NCI-H524 treated with DMSO at 0.1 percent for 48 hours (cell line): ENCODE results near the gene OTUD7B.
"Not testable (repeated sequence)": the region's sequence is repeated elsewhere in the genome, so short reads cannot be mapped to it uniquely, and the experiment has no call there.

ENCODE experiments used
- DNase-seq: peaks from one replicate; lab custom pipeline; 2025; lab: John Stamatoyannopoulos, UW

The OTUD7B gene

DNA sequence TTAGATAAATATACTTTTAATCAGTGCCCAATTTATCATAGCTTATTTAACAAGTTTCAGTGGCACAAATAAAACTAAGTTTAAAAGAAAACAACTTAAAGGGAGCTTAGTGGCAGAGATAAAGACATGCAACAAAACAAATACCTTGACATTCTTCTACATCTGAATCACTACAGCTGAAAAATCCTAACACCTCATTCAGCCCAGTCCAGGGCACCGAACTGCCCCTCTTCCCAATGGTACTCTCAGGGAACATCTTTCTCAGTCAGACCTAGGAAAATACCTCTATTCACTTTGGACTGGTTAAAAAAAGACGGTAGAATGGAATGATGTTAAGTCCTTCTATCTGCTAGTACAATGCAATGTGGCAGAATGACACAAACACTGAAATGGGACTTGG is 8.3 kb downstream of the OTUD7B start:
- no peak for DNase-seq

DNA sequence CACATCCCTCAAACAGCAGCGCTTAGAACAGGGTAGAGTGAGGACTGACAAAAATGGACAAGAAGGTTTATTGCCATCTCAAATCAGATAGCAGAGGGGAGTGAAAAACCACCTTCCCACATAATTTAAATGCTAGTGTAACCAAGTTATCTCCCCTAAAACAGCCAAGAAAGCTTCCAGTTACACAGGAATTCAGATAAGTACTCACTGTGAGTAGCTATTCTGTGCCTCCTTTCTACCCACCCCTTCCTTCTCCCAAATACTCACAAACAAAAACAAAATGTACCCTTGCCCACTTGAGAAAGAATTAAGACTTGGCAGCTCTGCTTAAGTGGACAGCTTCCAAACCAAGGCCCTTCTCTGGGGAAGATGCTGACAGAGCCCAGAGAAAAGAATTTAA is 9.1 kb downstream of the OTUD7B start:
- no peak for DNase-seq

DNA sequence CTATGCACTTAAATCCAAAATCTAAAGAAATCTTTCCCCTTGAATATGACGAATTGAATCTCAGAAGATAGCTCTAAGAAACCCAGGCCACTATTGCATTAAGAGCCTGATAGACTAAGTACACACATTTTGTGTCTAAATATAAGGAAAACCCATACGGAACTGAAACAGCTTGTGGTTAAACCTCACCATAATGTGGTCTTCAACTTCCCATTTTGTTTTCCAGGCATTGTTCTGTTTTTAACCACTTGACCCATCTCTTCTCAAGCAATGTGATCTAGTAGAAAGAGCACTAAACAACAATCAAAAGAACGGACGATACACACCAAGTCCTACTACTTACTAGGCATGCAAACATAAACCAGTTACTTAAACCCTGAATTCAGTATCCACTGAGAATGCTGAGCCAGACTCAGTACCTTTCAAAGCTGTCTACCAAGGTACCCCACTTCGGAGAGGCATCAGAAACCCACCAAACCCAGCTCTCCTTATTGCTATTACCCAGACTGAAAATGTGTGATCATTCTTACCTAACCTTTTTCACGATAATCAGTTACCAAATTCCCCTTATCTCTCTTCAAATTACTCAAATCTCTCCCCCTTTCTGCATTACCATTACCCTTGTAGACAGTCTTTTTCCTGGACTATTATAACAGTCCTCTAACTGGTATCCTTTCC is 12.8 kb downstream of the OTUD7B start:
- DNase-seq: no peak

DNA sequence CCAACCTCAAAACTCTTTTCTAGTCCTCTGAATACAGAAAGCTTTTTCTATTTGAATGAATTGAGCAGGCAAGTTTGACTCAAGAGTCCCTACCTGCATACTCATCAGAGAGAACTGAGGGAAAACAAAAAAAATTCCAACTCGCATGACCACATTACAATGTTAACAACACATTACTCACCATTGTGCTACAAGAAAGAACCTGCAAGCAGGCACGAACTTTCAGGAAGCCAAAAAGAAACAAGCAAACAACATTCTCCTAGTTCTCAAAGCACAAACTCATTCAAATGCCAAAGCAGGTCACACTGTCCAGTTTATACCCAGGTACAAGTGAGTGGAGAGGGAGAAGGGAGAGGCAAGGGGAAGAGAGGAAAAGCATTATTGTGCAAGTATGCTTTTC is 14.6 kb downstream of the OTUD7B start:
- DNase-seq: no peak

DNA sequence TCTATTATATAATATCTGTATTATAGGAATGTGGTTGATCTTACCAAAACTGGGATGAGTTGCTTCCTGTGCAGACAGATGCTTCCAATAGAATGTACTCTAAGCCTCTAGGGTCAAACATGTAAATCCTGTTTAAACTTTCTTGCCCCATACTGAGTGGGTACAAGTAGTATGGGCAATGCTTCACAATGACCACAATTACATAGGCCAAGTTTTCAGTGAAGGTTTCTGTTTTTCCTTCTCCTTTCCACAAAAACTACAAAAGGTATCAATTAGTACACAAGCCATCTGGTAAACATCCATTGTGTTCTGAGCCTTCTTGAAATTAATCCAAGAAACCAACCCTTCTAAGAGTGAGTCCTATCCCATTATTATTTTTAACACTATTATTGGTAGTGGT is 16.8 kb downstream of the OTUD7B start:
- DNase-seq: no peak

DNA sequence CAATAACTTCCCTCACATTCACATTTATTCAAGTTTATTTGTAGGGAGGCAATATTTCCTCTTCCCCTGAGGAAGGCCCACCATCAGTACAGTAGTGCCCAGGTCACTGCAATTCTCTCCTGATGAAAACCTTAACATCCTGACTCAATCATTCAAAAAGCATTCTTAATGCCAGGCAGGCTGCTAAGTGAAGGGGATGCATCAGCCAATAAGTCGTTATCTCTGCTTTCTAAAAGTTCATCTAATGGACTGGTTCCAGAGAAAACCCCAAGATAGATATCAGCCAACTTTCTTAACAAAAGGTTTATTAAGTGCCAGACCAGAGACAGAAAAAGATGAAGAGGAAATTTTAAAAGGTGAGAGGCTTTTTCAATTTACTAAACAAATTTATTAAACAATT is 17.3 kb downstream of the OTUD7B start:
- no peak for DNase-seq

DNA sequence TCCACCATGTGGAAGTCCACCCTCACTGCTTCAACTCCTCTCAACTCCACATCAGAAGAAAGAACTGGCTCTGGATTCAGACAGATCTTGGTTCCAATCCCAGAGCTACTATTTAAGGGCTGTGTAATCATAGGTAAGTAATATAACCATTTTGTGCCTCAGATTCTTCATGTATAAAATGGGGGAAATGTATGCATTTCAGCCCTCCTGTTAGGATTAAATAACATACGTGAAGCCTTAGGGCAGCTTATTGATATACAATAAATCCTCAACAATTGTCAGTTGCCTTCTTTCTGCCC is 23.3 kb downstream of the OTUD7B start:
- DNase-seq: no peak

DNA sequence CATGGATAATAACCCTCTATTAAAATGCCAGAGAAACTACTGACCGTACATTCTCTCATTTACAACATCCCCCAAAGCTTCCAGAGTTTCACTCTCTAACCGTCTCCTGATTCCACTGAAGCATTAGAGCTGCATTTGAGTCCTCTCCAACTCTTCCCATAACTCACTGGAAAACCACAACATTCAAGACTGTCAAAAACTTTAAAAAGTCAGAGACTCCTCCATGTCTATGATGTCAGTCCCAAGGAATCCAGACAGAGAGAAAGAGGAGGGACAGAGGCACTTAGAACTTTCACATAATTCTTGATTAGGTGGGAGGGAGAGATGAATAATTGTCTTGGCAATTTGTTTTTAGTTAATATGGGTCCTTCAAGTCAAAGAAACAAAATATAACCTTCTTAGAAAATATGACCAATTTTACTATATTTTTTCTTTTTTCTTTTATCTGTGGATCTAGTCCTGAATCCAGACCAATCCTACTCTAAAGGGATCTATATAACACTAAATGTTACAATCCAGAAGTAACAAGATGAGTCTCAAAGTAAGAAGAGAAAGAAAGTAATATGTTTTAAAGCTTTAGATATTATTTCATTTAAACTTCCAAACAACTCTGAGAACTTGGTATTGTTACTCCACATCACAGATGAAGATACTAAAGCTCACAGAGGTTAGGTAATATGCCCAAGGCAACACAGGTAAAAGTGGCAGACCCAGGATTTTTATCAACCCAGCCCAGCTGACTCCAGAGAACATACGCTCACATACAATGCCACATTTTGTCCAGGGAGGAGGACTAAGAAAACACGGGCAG is 23.8 kb downstream of the OTUD7B start:
- no peak for DNase-seq

DNA sequence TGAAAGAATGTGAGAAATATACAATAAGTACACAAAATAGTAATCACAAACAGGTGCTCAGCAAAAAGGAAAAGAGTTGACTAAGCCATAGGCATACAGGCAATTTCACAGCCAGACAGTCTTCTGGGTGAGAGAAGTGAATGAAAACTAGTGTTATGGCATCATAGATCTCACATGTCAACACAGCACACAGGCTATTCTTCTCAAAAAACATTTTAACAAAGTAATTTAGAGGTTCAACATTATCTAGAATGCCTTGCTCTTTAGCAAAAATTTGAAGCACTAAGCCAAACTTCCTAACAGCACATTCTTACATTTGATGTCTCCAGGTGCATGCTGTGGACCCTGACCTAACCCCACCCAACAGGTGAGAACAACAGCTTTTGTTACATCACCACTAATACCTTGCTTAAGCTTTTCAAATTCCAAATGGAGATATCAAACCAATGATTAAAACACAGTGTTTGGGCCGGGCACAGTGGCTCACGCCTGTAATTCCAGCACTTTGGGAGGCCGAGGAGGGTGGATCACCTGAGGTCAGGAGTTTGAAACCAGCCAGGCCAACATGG is 30.5 kb downstream of the OTUD7B start:
- no peak for DNase-seq

DNA sequence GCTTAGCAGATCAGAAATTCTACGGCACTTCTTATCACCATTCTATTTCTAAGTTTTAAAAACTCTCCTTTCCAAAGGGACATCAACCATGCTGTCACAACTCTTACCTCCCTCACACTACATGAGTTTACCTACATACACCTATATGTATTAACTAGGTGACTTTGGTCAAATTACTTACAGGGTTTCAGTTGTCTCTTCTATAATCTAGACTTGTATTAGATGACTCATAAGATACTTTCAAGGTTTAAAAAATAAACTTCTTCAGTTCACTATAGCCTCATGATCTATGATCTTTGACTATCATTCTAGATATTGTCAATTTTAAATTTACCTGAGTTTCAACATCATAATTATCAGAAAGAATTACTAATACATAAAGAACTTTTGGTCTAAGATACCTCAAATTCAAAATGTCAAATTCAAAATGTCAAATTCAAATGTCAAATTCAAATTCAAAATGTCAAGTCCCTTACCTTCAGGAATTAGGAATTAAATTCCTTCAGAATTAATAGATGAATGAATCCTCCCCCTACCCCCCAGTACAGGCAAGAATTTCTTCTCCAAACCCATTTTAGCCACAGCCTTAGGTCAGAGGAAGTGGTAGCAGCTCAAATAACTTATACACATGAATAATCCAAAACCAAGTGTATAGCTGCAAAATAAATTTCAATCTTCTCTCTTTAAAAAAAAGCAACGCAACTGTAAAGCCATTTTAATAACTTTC is 31.1 kb downstream of the OTUD7B start:
- no peak for DNase-seq

DNA sequence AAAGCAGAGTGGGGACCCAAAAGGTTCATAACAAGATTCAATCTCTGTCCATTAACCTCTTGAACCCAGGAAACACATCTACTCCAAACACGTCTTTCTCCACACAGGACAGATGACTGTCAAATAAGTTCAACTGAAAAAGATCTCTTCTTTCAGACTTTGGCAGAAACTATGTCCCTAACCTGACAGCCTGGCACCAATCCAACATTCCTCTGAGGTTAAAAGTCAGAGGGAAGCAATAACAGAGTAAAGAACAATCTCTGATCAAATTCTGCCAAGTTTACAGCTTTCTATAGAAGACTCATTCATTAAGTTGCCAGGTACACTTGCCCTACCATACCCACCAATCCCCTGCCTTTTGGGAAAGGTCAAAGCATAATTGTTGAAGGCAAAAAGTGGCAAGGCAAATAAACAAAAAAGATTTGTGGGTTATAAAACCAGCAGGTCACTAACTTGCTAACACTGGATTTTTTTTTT is 31.9 kb downstream of the OTUD7B start:
- no peak for DNase-seq

DNA sequence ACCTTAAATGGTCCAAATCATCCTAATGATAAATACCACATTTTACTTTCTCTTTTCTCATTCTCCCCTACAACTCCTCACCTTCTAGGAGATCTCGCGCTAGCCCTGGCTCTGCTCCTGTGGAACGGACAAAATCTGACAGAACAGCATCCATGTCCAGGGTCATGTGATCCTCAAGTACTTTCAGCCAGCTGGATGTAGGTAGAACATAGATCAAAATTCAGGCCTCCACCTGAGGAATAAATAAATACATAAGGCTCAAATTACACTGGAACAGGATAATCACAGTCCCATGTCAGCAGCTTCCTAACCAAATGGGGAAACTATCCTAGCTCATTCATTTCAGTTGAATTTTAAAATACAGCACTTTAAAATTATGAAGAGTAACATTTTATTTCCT is 33.2 kb downstream of the OTUD7B start:
- DNase-seq: peak; percentile 12

DNA sequence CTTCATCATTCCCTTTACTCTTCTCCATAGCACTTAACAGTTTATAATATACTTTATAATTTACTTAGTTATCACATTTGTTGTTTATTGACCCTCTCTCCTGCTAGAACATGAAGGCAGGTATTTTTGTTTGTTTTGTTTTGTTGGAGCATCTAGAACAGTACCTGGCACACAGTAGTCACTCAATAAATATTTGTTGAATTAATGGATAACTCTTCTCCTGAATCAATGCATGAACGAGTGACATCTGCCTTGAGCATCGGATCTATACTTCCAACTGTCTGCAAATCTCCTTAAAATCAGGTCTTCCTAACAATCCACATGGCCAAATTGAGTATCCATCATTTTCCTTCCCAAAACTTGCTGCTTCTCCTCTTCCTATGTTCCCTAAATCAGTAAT is 38.0 kb downstream of the OTUD7B start:
- no peak for DNase-seq

DNA sequence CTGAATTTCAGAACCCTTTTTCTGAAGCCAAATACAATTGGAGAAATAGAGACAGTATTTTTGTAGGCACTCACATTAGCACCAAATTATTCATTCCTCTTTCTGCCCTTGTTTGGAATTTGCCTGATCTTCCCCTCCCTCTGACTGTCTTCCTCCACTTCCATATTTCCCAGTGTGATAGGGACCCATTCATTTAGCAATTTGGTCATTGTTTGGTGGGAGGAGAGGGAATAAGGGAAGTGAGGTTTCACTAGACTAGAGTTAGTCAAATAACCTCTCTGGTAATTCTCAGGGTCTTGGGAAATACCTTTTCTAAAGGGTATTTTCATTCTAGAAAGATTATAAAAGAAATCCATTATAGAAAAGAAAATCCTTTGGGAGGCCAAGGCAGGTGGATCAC is 42.9 kb downstream of the OTUD7B start:
- DNase-seq: no peak

DNA sequence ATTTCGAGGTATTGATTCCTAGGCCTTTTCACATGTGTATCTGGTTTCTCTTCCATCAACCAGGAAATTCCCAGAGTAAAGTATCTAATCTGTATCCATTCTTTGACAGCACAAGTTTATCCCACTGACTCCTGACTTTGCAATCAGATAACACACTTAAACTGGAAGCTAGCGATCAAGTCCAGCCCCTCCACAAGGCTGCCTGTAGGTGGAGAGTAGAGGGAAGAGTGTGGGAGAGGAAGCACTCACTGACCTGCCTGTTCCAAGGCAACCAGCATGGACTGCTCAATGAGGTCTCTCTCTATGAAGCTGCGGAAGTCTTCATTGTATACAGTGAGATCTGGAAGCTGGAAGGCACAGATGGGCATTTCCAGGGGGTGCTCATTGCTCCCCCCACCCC is 43.5 kb downstream of the OTUD7B start:
- no peak for DNase-seq

DNA sequence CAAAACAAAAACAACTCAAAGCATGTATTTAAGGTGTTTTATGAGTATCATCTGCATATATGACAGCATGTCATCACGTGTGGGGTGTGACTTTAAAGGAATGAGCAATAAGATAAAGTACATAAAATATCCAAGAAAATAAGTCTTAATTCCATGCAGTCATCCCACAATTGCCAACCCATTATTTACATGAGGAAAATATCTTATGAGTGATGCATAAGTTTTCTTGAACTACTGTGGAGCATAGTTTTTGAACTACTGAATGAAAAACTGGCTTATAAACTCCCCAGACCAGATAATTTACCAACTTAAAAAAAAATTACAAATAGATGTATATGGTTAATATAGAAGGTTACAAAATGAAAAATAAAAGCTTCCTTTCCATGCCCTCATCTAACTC is 44.1 kb downstream of the OTUD7B start:
- no peak for DNase-seq

DNA sequence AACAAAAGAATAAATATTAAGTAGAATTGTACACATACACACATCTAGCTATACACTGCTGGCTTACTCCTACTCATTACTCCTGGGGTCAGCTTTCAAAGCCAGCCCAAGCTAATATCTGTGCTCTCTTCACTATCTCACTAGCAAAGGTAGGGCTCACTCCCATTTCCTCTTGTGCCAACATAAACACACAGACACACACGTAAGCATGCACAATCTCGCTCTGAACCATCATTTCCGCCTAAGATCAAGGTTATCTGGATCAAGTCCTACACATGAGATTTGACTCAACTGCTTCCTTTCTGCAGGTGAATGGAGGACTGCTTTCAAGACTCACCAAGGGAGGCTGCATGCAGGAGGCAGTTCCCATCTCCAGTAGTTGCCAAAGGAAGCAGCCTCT is 45.1 kb downstream of the OTUD7B start:
- no peak for DNase-seq

DNA sequence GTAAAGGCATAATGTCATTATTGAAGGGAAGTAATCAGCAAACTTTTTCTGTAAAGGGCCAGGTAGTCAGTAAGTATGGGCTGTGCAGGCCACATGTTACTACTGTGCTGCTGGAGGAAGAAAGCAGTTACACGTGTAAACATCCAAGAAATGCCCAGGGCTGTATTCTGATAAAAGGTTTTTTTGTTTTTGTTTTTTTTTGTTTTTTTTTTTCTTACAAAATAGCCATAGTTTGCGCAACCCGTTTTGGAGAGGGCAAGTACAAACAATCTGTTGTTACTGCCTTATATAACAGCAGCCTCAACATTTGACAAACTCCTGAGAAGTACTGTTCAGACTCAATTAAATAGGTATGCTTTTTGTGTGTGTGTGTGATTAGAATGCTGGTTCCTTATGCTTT is 47.2 kb downstream of the OTUD7B start:
- DNase-seq: no peak

DNA sequence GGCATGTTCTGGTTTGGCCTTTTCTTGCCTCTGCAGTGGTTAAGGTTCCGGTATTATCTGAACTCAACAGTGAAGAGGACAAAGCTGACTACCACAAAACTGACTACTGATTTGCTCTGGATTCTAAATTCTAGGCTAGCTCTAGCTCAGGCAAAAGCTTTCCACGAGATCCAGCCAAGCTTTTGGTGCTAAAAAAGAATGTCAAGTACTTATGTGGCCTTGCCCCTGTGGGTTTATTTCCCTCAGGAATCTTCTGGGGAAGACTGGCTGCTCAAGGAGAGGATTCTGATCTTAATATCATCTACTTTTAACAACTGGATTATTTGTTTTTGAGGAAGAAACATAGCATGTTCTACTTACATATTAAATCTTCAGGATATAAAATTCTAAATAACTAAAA is 47.8 kb downstream of the OTUD7B start:
- no peak for DNase-seq

DNA sequence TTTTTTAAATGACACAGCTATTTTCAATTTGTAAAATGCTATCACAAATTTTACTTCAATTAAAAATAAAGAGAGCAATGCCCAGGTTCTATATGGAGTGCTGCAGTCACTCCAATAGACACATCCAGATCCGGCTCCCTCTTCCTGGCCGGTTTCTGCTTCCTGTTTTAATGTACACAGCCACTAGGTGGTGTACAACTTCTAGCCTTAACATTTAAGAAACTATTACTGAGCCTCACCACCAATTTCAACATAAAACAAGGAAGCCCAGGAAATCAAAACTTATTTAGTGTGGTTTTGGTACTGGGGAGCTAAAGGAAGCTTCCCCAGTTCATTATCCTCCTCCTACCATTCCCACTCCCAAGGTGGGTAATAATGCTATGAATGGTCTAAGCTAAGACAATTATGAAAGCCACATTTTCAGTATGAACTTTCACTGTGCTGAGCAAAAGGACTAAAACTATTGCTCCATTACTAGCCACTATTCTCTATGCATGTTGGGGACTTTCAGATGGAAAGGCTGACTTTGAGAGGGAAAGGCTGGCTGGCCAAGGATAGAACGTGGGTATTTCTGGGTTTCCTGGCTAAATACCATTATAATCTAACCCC is 48.4 kb downstream of the OTUD7B start:
- no peak for DNase-seq

DNA sequence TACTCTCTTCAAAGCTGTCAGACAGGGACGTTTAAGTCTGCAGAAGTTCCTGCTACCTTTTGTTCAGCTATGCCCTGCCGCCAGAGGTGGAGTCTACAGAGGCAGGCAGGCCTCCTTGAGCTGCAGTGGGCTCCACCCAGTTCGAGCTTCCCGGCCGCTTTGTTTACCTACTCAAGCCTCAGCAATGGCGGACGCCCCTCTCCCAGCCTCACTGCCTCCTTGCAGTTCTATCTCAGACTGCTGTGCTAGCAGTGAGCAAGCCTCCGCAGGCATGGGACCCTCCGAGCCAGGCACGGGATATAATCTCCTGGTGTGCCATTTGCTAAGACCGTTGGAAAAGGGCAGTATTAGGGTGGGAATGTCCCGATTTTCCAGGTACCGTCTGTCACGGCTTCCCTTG is 53.0 kb downstream of the OTUD7B start:
- not testable (repeated sequence) for DNase-seq

DNA sequence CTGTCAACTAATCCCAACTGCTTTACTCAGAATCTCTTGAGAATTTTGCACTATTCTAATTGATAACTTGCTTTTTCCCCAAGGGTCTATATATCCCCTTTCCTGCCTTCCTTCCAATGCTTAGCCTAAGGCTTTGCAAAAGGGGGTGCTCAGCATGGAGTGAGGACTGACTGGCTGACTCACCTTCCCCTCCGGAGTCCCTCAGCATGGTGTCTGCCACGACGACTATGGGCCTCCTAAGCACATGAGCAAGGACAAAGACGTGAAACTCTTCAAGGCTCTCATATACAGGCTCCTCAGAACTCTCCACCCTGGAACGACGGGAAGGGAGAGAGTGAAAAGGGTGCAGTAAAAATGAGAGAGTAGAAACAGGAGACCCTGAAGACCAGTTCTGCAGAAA is 60.6 kb downstream of the OTUD7B start:
- DNase-seq: no peak
